Hepatic stellate cell (primary cell): ENCODE data around the gene PRRC1.
A peak's percentile ranks its signal among the peaks of the same experiment; 100 is the strongest.
"Not testable (repeated sequence)": the region's sequence is repeated elsewhere in the genome, so short reads cannot be mapped to it uniquely, and the experiment has no call there.

ENCODE experiments used
- DNase-seq: peaks from one replicate; pipeline ENCODE4 v3.0.0; 2011; ENCODE audit warnings: low spot score

Gene PRRC1

DNA sequence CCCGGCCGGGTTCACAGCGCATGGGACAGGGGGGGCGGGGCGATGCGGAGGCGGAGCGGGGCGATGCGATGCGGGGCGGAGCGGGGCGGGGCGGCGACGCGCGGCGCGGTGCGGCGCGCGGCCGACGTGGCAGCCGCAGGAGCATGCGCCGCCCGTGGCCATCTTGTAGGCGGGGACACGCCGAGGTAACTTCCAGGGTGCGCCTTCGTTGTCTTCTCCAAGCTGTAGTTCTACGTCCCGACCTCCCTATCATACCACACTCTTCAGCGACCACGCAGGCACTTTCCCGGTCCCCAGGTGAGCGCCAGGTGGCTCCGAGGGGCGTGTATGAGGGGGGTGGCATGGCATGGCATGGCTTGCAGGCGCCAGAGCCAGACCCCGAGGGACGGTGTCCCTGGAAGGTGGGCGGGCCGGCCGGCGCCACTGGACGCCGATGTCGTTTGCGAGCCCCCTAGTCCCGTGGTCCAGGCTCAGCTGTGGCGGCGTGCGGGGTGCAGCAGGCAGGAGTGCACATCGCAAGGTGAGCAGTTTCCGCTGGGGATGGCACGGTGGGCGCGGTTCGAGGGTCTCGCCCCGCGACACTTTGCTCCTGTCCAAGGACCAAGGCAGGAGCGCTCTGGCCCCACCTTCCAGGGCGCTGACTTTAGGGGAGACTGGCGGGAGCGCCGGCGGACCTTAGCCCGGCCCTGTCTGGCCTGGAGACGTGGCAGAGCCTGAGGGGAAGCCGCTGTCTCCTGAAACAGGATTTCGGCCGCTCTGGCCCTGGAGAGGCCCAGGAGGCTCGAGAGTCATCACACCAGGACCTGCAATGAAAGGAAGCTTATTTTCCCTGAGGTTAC is at the start of gene PRRC1:
PRRC1 (plus strand) TSS at position 161 of the 839 bp plus-strand sequence. CDS start 5,840 bp downstream, outside the sequence.
- DNase-seq = peak; percentile 80

GRCh38 chr5:127471211-127471610 is 46.2 kb upstream of the PRRC1 start:
- DNase-seq = no peak

DNA sequence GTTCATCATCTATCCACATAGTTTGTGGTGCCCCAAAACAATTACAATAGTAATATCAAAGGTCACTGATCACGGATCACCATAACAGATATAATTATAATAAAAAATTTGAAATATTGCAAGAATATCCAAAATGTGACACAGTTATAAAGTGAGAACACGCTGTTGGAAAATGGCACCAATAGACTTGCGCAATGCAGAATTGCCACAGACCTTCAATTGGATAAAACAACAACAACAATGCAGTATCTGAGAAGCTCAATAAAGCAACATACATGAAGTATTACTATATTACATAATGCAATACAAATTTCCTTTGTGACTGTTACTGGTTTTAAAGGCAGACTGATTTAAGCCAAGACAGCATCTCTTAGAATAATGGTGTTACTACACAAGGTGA is 44.7 kb upstream of the PRRC1 start:
- no peak for DNase-seq

- DNase-seq = no peak
Observed at GRCh38 chr5:127486471-127486870, 31.0 kb upstream of the PRRC1 start.

- no peak for DNase-seq
Observed at GRCh38 chr5:127492854-127493738, 24.3 kb upstream of the PRRC1 start.

- DNase-seq = no peak
Observed at GRCh38 chr5:127498548-127498947, 18.9 kb upstream of the PRRC1 start.

DNA sequence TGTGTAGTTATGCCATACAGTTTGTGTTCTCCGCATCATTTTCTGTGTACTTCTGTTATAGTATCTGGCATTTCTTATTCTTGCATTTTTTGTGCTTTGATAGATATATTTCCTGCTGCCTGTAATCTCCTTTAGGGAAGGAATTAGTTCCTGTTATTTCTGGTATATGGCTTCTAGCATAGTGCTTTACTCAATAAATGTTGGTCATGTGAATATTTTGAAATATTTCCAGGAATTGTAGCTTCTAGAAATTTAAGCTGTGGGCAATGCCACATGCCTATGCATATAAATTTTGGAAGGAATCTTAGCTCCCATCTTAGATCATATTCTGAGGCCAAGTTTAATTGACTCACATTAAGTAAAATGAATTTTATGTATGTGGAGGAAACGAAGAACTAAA is 11.5 kb upstream of the PRRC1 start:
- no peak for DNase-seq

- DNase-seq = no peak
Observed at GRCh38 chr5:127506616-127507015, 10.8 kb upstream of the PRRC1 start.

DNA sequence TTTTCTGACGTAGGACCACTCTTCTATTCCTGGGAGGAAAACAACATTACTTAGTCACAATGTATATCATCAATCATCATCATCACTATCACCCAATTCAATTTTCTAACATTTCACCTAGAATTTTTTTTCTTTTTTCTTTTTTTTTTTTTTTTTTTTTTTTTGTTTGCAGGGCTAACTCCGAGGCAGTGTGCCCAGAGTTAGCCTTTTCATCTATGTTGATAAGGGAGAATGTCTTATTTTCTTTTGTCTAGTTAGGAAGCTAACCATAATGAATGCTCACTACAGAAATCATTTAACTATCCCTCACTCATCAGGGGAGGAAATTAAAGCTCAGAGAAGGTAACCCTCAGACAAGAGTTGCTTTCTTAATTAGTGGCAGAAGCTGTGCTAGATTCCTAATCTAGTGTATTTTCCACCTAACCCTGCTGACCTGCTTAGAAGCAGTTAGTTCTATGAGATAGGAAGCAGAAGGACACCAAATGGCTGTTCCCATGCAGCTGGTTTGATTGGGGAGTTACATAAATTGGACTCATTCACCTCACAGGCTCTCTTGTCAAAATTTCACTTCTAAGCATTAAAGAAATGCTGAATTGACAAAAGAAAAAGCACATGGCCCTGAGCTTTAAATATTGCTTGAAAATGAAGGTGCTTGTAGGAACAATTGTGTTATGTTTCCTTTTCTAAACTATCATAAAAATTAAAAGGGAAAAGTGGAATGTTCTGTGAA is 8.6 kb upstream of the PRRC1 start:
- DNase-seq = no peak

- DNase-seq = no peak
Observed at GRCh38 chr5:127513408-127513970, 4.0 kb upstream of the PRRC1 start.

GRCh38 chr5:127514816-127515215 is 2.6 kb upstream of the PRRC1 start:
- DNase-seq = no peak

DNA sequence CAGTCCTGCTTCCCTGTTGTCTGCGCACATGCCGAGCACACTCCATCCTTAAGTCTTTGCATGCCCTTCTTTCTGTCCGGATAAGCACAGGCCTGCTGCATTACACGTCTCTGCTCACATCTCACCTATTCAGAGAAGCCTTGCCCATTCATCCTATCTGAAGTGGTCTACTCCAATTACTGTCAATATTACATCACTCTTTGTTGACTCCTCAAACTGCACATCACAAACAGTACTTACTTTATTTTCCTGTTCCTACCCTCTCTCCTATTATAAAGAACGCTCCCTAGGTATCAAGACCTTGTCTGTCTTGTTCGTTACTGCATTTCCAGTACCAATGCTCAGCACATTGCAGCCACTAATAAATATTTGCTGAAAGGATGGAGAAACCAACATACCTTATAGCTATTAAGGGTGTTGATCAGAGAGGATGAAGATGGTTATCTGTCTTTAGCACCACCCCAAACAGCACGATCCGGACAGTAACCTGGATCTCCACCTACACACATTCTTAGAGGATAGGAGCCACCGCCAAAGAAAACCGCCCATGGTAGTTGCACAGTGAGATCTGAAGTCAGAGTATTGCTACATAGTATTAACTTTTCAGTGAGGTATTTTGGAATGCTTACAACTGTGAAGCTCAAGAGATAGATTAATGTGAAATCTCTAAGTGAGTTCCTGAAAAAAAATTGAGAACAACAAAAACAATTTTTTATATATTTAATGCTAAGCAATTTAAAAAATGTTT is 1.6 kb upstream of the PRRC1 start:
- DNase-seq = no peak

DNA sequence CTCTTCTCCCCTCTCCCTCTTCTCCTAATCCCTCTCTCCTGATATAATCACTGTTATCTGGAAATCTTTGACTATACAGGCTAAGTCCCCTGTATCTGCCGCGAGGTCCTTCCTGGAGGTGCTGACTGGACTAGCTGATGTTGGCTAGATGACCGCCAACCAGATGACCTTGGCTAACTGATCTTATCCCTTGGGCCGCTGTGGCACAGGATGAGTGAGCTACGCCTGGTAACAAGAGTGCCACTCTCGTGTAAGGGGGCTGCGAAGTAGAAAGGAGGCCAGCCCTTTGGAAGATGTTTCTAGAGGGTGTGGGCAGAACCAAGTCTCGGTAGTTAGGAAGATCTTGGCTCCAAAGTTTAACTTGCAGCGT is 345 bp upstream of the PRRC1 start:
- no peak for DNase-seq

GRCh38 chr5:127518319-127518621 is 830 bp downstream of the PRRC1 start:
- peak; percentile 21 for DNase-seq

- no peak for DNase-seq
Observed at GRCh38 chr5:127519527-127519926, 2.1 kb downstream of the PRRC1 start.

GRCh38 chr5:127521138-127521770 is 3.8 kb downstream of the PRRC1 start:
- DNase-seq = no peak

DNA sequence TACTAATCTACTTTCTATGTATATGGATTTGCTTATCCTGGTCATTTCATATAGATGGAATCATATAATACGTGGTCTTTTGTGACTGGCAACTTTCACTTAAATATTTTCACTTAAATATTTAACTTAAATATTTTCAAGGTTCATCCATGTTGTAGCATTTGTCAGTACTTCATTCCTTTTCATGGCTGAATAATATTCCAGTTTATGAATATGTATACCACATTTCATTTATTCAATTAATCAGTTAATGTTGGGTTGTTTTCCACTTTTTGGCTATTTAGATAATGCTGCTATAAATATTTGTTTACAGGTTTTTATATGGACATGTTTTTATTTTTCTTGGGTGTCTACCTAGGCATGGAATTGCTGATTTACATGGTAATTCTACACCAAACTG is 7.7 kb downstream of the PRRC1 start:
- DNase-seq = no peak

GRCh38 chr5:127529904-127530682 is 12.7 kb downstream of the PRRC1 start:
- DNase-seq = no peak

DNA sequence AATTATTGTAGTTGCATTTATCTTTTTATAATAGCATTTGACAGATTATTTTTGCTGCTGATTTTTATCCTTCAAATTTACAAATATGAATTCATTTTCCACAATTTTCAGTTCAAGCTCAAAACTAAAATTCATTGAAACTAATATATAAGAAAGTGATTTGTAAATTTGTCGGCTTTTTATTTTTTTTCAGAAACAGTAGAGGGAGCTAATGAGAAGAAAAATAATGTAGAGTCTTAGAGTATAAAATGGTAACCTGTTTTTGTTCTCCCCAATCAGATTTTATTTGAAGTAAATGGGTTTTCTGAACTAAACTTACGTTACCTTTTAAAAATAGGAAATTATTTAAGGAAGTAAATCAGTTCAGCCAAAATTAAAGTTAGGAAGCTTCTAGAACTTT is 19.2 kb downstream of the PRRC1 start:
- DNase-seq = peak; percentile 4

DNA sequence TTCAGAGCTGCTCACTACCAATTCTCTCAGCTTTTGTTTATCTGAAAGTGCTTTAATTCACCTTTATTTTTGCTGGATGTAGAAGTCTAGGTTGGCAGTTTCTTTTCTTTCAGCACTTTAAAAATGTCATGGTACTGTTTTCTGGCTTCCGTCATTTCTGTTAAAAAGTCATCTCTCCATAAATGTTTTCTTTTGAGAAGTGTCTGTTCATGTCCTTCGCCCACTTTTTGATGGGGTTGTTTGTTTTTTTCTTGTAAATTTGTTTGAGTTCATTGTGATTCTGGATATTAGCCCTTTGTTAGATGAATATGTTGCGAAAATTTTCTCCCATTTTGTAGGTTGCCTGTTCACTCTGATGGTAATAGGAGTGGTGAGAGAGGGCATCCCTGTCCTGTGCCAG is 23.1 kb downstream of the PRRC1 start:
- not testable (repeated sequence) for DNase-seq
